ENCODE data around the gene MYOZ3.

The MYOZ3 gene

DNA sequence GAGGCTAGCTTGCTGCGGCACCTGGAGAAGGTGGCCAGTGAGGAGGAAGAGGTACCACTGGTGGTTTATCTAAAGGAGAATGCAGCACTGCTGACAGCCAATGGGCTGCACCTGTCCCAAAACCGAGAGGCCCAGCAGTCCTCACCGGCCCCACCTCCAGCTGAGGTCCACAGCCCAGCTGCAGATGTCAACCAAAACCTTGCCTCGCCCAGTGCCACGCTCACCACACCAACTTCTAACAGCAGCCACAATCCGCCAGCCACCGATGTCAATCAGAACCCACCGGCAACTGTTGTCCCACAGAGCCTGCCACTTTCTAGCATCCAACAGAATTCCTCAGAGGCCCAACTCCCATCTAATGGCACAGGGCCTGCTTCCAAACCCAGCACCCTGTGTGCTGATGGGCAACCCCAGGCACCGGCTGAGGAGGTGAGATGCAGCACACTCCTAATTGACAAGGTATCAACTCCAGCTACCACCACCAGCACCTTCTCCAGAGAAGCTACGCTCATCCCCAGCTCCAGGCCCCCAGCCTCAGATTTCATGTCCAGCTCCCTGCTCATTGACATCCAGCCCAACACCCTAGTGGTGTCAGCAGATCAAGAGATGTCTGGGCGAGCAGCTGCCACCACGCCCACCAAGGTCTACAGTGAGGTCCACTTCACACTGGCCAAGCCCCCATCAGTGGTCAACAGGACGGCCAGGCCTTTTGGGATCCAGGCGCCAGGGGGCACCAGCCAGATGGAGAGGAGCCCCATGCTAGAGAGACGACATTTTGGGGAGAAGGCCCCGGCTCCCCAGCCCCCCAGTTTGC, 12.6 kb upstream of the MYOZ3 start:
- TF ChIP-seq, protein P1, sequence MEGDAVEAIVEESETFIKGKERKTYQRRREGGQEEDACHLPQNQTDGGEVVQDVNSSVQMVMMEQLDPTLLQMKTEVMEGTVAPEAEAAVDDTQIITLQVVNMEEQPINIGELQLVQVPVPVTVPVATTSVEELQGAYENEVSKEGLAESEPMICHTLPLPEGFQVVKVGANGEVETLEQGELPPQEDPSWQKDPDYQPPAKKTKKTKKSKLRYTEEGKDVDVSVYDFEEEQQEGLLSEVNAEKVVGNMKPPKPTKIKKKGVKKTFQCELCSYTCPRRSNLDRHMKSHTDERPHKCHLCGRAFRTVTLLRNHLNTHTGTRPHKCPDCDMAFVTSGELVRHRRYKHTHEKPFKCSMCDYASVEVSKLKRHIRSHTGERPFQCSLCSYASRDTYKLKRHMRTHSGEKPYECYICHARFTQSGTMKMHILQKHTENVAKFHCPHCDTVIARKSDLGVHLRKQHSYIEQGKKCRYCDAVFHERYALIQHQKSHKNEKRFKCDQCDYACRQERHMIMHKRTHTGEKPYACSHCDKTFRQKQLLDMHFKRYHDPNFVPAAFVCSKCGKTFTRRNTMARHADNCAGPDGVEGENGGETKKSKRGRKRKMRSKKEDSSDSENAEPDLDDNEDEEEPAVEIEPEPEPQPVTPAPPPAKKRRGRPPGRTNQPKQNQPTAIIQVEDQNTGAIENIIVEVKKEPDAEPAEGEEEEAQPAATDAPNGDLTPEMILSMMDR (IDR thresholded peaks at IDR 0.05; ENCODE audit: control insufficient read depth, insufficient read depth, low read depth, low read length, missing control alignments) = no peak
- no peak overlapping the region for H3K4me3 ChIP-seq (ENCODE audit: control insufficient read depth, low read depth, low read length)
- no peak for DNase-seq (ENCODE audit: low read depth)

GRCh38 chr5:150649108-150650020, 11.7 kb upstream of the MYOZ3 start:
- no peak overlapping the region for H3K4me3 ChIP-seq (ENCODE audit: control insufficient read depth, low read depth, low read length)
- TF ChIP-seq, protein P1 (IDR thresholded peaks at IDR 0.05; ENCODE audit: control insufficient read depth, insufficient read depth, low read depth, low read length, missing control alignments) = no peak
- no peak for DNase-seq (ENCODE audit: low read depth)

DNA sequence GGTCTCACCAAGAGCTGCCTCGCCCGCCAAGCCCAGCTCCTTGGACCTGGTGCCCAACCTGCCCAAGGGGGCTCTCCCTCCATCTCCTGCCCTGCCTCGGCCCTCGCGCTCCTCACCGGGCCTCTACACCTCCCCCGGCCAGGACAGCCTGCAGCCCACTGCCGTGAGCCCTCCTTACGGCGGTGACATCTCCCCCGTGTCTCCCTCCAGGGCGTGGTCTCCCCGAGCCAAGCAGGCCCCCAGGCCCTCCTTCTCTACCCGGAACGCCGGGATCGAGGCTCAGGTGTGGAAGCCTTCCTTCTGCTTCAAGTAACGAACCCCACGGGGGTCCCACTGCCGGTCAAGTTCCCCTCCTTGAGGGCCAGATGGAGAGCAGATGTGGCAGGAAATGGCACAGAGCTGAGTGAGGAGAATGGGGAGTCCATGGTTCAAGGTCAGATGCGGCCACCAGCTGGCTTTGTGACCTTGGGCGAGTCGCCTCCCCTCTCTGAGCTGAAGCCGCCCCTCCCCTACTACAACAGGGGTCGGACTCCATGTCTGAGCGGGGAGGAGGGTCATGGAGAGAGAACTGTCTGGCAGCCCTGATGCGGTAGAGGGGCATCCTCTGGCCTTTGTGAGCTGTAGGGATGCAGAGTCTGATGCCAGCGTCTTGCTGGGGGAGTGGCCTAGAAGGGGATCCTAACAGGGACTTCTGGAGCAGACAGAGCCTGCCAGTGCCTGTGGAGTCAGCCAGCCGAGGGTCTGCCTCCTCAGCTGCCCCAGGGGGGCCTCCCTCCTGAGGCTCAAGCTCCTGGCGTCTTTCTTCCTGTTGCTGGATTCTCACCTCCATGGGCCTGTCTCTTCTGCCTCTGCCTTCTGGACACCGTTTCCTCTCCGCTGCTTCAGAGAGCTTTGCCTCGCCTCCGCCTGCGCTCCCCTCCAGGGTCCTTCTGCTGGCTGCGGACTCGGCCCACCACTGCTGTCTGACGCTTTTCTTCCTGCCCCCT, 10.7 kb upstream of the MYOZ3 start:
- TF ChIP-seq, protein P1 (IDR thresholded peaks at IDR 0.05; ENCODE audit: control insufficient read depth, insufficient read depth, low read depth, low read length, missing control alignments) = no peak
- no peak for DNase-seq (ENCODE audit: low read depth)

GRCh38 chr5:150651382-150651781, 9.7 kb upstream of the MYOZ3 start:
- no peak for DNase-seq (ENCODE audit: low read depth)
- TF ChIP-seq, protein P1 (IDR thresholded peaks at IDR 0.05; ENCODE audit: control insufficient read depth, insufficient read depth, low read depth, low read length, missing control alignments) = no peak
- H3K4me3 ChIP-seq (ENCODE audit: control insufficient read depth, low read depth, low read length) = no peak overlapping the region

More for the DNA sequence above, 10.7 kb upstream of the MYOZ3 start:
- no peak overlapping the region for H3K4me3 ChIP-seq (ENCODE audit: control insufficient read depth, low read depth, low read length)

- DNase-seq (ENCODE audit: low read depth) = no peak
- H3K4me3 ChIP-seq (ENCODE audit: control insufficient read depth, low read depth, low read length) = no peak overlapping the region
- TF ChIP-seq, protein P1 (IDR thresholded peaks at IDR 0.05; ENCODE audit: control insufficient read depth, insufficient read depth, low read depth, low read length, missing control alignments) = no peak
Observed at GRCh38 chr5:150651924-150652671, 9.0 kb upstream of the MYOZ3 start.
